Measurements from ENCODE around the gene MUC4. TPM values are rescaled to one million over a fixed set of nuclear protein-coding genes. Genes with fewer than 3 reads are reported as not detected.

The MUC4 gene
- total RNA-seq, 2 experiments from 2014 or later, result 0.06 TPM; not detected in 1

DNA sequence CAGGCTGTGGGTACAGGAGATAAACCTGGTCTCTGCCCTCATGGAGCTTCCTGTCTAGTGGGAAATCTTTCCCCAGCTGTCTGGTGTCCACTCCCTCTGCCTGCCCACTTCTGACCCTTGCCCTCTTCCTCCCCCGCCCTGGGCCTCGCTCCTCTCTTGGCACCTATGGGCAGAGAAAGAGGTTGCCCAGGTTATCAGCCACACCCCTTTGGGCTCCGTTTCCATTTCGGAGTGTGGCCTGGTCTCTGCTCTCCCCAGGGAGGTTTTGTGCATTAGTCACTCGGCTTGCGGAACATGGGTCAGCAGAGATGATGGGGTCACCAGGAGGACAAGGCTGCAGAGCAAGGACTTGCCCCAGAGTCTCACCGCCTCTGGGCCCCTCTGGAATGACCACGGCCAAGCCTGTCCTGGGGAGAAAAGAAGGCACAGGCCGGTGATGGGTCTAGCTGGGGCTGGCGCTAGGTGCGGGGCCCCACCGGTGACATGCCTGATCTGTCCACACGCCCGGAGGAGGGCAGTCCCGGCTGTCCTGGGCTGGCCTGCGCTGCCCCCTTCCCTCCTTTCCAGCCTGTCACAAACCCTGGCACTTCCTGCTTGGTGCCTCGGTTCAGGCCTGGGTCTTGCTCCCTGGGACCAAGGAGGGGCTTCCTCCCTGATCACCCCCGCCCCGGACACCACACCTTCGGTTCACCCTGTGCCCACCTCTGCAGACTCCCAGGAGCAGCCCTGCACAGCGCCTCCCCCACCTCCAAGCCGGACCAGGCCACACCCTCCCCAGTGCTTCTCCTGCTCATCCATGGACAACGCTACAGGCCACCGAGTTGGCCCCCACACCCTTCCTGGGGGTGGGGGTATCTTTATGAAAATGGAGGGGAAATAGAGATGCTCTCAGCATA, 35.6 kb upstream of the MUC4 start:
- POLR2A ChIA-PET, result no interaction called here
- Mint-ChIP-seq H3K36me3 (no peaks in the 10 kb centered on the region), H3K27ac (no peak overlapping the region), H3K4me3 (no peak overlapping the region), H3K4me1 (peaks cover 13% of the 10 kb centered on the region), H3K9me3 (no peaks in the 10 kb centered on the region), H3K27me3 (peaks cover 7% of the 10 kb centered on the region)
- no peak for ATAC-seq (ENCODE audit: low read depth)
- DNase-seq, result no peak

DNA sequence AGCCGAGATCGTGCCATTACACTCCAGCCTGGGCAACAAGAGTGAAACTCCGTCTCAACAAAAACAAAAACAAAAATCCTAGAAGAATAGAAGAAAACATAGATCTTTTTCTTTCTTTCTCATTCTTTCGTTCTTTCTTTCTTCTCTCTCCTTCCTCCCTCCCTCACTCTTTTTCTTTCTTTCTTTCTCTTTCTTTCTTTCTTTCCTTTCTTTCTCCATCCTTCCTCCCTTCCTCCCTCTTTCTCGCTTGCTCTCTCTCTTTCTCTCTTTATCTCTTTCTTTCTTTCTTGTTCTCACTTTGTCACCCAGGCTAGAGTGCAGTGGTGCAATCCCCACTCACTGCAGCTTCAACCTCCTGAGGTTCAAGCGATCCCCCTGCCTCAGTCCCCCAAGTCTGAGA, 33.8 kb upstream of the MUC4 start:
- H3K27ac Mint-ChIP-seq, result no peak overlapping the region
- H3K9me3 Mint-ChIP-seq, result no peaks in the 10 kb centered on the region
- no peaks in the 10 kb centered on the region for H3K36me3 Mint-ChIP-seq
- ATAC-seq (ENCODE audit: low read depth) (no peak), DNase-seq (no peak)
- POLR2A ChIA-PET, result no interaction called here
- peaks cover 4% of the 10 kb centered on the region for H3K27me3 Mint-ChIP-seq
- H3K4me3 Mint-ChIP-seq, result no peak overlapping the region
- peaks cover 7% of the 10 kb centered on the region for H3K4me1 Mint-ChIP-seq

DNA sequence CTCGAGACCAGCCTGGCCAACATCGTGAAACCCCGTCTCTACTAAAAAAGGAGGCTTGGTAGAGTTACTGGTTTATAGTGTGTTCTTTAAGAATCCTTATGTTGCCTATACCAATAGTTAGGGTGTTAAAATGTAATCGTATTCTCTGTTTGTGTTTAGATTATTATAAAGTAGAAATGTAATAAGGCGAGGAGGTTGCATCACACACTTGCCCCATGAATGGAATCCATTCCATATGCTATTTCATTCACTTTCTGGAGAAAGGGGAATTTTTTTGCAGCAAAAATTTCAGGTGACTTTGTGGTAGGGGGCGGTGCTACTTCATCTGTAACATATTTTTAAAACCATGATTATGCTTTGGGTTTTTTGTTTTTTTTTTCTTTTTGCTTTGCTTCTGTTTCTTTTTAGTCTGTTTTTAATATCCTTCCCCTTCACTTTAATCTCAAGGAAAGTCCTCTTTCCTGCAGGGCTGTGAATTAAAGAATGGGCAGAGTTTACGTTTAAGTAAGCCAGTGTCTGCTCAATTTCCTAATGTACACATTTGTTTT, 33.0 kb upstream of the MUC4 start:
- peaks cover 7% of the 10 kb centered on the region for H3K4me1 Mint-ChIP-seq
- peaks cover 4% of the 10 kb centered on the region for H3K27me3 Mint-ChIP-seq
- no peak for ATAC-seq (ENCODE audit: low read depth)
- no peak overlapping the region for H3K27ac Mint-ChIP-seq
- no peaks in the 10 kb centered on the region for H3K9me3 Mint-ChIP-seq
- H3K4me3 Mint-ChIP-seq, result no peak overlapping the region
- POLR2A ChIA-PET, result no interaction called here
- DNase-seq, result no peak
- no peaks in the 10 kb centered on the region for H3K36me3 Mint-ChIP-seq

DNA sequence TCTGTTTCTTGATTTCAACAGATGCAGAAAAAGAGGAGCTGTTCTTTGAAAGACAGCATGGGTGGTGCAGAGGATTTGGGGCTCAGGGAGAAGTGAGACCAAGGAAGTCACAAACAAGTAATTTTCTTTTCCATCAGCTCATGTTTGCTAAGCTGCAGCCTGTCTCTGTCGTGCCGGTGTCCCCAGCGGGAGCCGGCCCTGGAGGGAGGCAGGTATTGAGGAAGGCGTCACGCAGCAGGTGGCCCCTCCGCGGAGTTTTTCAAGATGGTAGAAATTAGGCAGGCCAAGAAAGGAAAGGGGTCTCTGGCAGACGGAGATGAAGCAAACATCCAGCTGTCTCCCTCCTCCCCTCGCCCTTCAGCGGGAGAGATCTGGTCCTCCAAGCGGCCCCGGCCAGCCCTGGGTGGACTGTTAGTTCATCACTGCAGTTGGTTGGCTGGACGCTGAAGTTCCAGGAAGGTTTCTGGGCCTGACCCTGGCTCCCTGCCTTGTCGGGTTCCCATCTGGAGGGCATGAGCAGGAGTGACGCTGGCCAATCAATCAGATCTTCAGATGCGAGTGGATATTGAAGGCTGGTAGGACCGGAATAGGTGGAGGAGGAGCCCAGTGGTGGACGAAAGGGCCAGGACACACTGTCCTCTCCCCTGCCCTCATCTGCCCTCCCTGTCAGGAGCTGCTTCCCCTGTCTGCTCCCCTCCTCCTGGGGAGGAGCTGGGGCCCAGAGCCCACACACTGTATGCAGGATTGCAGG, 27.7 kb upstream of the MUC4 start:
- H3K27me3 Mint-ChIP-seq, result peaks cover 8% of the 10 kb centered on the region
- no peak for ATAC-seq (ENCODE audit: low read depth)
- no peaks in the 10 kb centered on the region for H3K9me3 Mint-ChIP-seq
- H3K27ac Mint-ChIP-seq, result no peak overlapping the region
- no peak for DNase-seq
- POLR2A ChIA-PET, result no interaction called here
- H3K4me1 Mint-ChIP-seq, result no peaks in the 10 kb centered on the region
- no peaks in the 10 kb centered on the region for H3K36me3 Mint-ChIP-seq
- no peak overlapping the region for H3K4me3 Mint-ChIP-seq

DNA sequence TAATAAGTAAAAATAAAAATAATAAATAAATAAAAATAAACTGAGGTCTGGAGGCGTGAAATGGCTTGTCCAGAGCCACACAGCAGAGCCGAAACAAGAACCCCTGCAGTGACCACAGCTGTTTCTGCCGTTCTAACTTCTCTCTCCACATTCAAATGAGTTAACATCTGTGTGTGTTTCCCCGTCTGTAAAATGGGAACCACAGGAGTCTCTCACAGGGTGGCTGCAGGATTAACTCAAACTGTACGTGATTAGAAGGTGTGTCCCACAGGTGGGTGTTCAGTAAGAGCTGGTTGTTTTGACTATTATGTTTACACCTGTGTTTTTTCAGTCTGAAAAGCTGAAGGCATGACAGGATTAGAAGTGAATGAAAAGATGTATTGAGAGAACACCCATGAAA, 27.0 kb upstream of the MUC4 start:
- no peaks in the 10 kb centered on the region for H3K4me1 Mint-ChIP-seq
- ATAC-seq (ENCODE audit: low read depth), result no peak
- H3K4me3 Mint-ChIP-seq, result no peak overlapping the region
- no peaks in the 10 kb centered on the region for H3K9me3 Mint-ChIP-seq
- DNase-seq, result no peak
- H3K27me3 Mint-ChIP-seq, result peaks cover 6% of the 10 kb centered on the region
- POLR2A ChIA-PET, result no interaction called here
- no peaks in the 10 kb centered on the region for H3K36me3 Mint-ChIP-seq
- no peak overlapping the region for H3K27ac Mint-ChIP-seq

DNA sequence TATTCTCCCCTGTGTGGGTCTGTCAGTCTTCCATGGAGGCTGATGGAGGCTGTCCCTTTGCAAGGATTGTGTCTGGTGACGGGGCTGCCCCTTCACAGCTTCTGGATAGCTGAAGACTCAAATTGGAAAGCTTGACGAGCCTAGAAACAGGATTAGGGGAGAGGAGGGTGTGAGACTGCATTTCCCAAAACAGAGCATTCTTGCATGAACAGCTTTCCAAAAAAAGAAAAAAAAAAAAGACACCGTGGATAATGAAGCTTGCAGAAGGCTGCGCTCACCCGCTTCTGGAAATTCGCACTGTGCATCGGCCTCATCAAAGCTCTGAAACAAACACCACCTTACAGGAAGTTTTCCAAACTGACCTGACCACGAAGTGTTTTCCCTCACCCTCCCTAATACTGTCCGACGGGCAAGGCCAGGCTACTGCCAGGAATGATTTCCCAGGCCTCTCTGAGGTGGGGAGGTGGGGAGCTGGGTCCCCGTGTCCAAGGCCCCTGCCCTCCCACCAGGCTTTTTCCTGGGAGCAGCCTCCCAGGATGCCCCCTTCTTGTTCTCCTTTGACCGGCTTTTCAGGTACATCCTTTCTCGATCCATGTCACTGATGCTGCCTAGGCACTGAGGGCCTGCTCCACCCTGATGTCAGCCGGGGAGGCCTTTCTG, 24.9 kb upstream of the MUC4 start:
- peaks cover 6% of the 10 kb centered on the region for H3K27me3 Mint-ChIP-seq
- H3K27ac Mint-ChIP-seq, result no peak overlapping the region
- DNase-seq (no peak), ATAC-seq (ENCODE audit: low read depth) (no peak)
- no peaks in the 10 kb centered on the region for H3K36me3 Mint-ChIP-seq
- H3K4me3 Mint-ChIP-seq, result no peak overlapping the region
- H3K9me3 Mint-ChIP-seq, result no peaks in the 10 kb centered on the region
- no peaks in the 10 kb centered on the region for H3K4me1 Mint-ChIP-seq
- POLR2A ChIA-PET, result no interaction called here

DNA sequence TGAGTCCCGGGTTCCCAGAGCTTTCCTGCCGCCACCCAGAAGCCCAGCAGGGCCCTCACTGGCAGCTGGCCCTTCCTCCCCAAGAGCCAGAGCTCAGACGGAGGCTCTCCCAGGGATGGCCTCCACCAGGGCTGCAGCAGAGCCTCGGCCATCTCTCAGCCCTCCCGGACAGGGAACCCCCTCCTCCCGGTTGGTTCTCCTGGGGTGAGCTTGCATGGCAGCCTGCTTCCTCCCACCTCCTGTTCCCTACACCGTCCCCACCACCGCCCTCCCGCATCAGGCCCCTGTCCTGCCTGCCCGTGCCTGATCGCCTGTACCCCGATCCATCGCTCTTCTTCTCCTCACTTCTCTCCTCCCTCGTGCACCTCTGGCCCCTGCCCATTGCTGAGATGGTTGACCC, 24.1 kb upstream of the MUC4 start:
- POLR2A ChIA-PET, result no interaction called here
- Mint-ChIP-seq H3K4me1 (no peaks in the 10 kb centered on the region), H3K4me3 (no peak overlapping the region), H3K36me3 (no peaks in the 10 kb centered on the region), H3K9me3 (no peaks in the 10 kb centered on the region), H3K27me3 (peaks cover 6% of the 10 kb centered on the region), H3K27ac (no peak overlapping the region)
- ATAC-seq (ENCODE audit: low read depth) (no peak), DNase-seq (no peak)

DNA sequence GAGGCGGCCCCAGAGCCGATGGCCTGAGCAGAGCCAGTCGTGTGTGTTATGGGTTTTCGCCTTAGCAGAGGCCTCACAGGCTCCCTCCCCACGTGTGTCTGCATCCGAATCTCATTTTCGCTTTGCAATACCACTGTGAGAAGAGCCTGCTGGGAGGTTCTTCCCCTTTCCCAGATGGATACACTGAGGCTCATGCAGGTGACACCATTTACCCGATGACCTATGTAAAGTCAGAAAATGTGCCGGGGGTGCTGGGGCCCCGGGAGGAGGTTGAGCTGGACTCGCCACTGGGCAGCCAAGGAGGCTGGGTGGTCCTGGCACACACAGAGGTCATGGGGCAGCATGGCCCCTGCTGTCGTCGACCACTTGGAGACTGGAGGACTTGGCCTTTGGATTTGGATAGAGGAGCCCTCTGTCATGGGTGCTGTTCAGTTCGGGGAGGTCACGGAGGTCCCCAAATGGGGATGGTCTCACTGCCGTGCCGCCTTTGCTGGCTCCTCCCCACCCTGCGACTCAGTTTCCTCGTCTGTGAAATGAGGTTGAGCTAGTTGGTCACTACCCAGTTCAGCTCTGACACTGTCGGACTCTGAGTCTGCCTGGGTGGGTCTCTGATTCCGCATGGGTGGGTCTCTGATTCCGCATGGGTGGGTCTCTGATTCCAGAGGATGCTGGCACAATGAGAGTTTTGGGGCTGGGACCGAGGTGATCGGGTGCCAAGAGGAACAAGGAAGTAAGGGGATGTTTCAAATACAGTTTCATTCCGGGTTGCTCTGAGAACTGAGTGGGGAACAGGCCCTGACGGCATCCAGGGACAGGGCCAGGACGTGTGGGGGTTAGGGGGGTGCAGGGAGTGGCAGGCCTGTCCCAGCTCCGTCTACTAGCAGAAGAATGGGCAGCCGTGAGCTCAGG, 23.2 kb upstream of the MUC4 start:
- H3K27ac Mint-ChIP-seq, result no peak overlapping the region
- no peaks in the 10 kb centered on the region for H3K9me3 Mint-ChIP-seq
- POLR2A ChIA-PET, result no interaction called here
- H3K36me3 Mint-ChIP-seq, result no peaks in the 10 kb centered on the region
- DNase-seq (no peak), ATAC-seq (ENCODE audit: low read depth) (no peak)
- H3K4me1 Mint-ChIP-seq, result no peaks in the 10 kb centered on the region
- peaks cover 6% of the 10 kb centered on the region for H3K27me3 Mint-ChIP-seq
- no peak overlapping the region for H3K4me3 Mint-ChIP-seq

DNA sequence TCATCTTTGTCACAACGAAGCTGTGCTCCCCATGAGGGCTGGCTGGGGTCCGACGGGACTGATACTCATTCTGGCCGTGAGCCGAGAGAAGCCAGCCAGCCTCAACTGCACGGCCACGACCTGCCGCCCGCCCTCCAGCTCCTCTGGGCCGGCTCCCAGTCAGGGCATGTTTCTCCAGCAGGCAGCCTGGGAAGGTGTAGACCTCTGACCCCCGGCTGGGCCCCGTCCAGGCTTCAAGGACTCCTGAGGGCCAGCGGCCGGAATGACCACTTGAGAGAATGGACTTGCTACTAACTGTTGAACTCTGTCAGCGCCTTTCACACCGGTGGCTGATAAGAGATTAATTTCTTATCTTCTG, 18.1 kb upstream of the MUC4 start:
- DNase-seq (no peak), ATAC-seq (ENCODE audit: low read depth) (no peak)
- Mint-ChIP-seq H3K36me3 (no peaks in the 10 kb centered on the region), H3K4me1 (no peaks in the 10 kb centered on the region), H3K27me3 (no peaks in the 10 kb centered on the region), H3K27ac (no peak overlapping the region), H3K4me3 (no peak overlapping the region), H3K9me3 (no peaks in the 10 kb centered on the region)
- POLR2A ChIA-PET, result no interaction called here

DNA sequence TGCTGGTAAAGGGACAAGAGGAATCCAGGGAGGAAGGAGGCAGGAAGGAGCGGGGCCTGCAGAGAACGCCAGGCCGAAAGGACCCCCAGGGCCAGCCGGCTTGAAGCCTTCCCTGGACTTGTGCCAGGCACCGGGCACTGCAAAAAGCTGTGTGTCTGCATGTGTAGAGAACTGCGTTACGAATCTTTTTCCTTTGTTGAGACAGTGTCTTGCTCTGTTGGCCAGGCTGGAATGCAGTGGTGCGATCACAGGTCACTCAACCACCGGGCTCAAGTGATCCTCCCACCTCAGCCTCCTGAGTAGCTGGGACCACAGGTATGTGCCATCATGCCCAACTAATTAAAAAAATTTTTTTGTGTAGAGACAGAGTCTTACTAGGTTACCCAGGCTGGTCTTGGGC, 17.0 kb upstream of the MUC4 start:
- no peak for ATAC-seq (ENCODE audit: low read depth)
- Mint-ChIP-seq H3K27ac (no peak overlapping the region), H3K4me3 (no peak overlapping the region)

DNA sequence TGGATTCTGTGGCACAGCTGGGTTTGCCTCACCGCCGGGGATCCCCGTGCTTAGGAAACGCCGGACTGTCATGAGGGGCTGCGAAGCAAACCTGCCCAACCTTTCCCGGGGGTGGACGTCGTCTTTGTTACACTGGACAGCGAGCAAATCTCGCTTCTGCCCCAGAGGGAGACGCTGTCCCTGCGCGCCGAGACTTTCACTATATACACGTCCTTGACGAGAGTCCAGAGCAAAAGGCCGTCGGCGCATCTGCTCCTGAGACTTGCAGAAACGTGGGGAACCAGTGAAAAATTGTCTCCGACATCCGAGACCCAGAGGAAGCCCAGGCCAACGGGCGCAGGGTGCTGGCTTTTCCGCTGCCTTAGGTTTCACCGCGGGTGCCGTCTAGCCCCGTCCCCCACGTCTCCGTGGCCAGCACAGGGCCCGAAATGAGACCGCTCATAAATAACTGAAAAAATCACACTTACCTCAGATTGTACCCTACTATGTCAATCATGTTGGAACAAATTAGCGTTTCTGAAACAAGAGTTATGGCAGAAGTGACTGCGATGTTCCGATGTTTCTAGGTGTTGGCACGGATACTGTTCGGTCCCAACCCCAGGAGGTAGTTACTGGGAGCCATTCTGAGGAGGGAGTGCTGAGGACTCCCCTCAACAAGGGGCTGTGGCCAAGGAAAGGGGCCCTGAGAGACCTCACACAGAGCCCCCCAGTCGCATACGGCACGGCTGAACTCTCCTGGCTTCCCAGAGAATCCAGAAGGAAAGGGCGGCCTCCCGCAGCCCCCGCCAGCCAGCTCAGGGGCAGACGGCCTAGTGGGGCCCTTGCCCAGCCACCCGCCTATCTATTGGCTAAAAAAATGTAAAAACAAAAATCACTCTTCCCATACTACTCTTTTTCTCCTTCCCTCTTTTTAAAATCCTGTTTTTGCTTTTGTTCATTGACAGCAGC, 14.4 kb upstream of the MUC4 start:
- ATAC-seq (ENCODE audit: low read depth) (no peak), DNase-seq (no peak)
- no peaks in the 10 kb centered on the region for H3K9me3 Mint-ChIP-seq
- no peak overlapping the region for H3K27ac Mint-ChIP-seq
- no peaks in the 10 kb centered on the region for H3K4me1 Mint-ChIP-seq
- POLR2A ChIA-PET, result no interaction called here
- H3K27me3 Mint-ChIP-seq, result peaks cover 10% of the 10 kb centered on the region
- no peaks in the 10 kb centered on the region for H3K36me3 Mint-ChIP-seq
- no peak overlapping the region for H3K4me3 Mint-ChIP-seq

More for the DNA sequence above, 17.0 kb upstream of the MUC4 start:
- Mint-ChIP-seq H3K27me3 (peaks cover under 1% of the 10 kb centered on the region), H3K4me1 (no peaks in the 10 kb centered on the region), H3K9me3 (no peaks in the 10 kb centered on the region), H3K36me3 (no peaks in the 10 kb centered on the region)
- DNase-seq, result no peak
- POLR2A ChIA-PET, result no interaction called here

DNA sequence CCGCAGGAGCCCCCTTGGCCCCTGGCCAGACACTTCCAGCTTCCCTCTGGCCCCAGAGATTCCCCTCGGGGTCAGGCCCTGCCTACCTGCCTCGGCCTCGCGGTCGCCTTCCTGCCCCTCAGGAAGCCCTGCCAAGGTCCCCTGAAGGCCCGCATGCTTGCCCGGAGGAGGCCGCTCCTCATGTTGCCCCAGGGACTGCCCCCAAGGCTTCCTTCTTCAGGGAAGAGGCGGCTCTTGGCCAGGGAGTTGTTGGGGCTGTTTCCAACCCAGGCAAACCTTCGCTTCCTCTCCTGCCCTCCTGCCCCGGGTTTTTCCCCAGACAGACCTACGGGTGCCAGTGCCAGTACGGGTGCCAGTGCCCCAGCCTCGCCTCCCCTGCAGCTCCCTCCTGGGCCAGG, 13.5 kb upstream of the MUC4 start:
- no peak for DNase-seq
- H3K27ac Mint-ChIP-seq, result no peak overlapping the region
- H3K4me3 Mint-ChIP-seq, result no peak overlapping the region

More for the DNA sequence above, 13.5 kb upstream of the MUC4 start:
- no peak for ATAC-seq (ENCODE audit: low read depth)
- POLR2A ChIA-PET, result no interaction called here
- Mint-ChIP-seq H3K9me3 (no peaks in the 10 kb centered on the region), H3K4me1 (no peaks in the 10 kb centered on the region), H3K27me3 (peaks cover 10% of the 10 kb centered on the region), H3K36me3 (no peaks in the 10 kb centered on the region)

Data from activated naive CD8-positive, alpha-beta T cell treated with anti-CD3 and anti-CD28 coated beads, Interleukin-2, amount 10 ng/mL, durations not matched to agents 7 days and 5 days (primary cell).